ENCODE measurements around the gene TMPRSS7. TPM values are rescaled to one million over a fixed set of nuclear protein-coding genes. Genes with fewer than 3 reads are reported as not detected.
A peak's percentile ranks its signal among the peaks of the same experiment; 100 is the strongest.

The TMPRSS7 gene
- total RNA-seq, 1 donor from 2014 or later = under 0.01 TPM

GRCh38 chr3:112074616-112075497, 40.3 kb downstream of the TMPRSS7 start:
- no peak overlapping the region for H3K4me3 ChIP-seq (ENCODE audit: low read depth, low read length)
- DNase-seq (ENCODE audit: low read depth) (peak; percentile 100), FAIRE-seq (peak; percentile 18)
- TF ChIP-seq, protein P1, sequence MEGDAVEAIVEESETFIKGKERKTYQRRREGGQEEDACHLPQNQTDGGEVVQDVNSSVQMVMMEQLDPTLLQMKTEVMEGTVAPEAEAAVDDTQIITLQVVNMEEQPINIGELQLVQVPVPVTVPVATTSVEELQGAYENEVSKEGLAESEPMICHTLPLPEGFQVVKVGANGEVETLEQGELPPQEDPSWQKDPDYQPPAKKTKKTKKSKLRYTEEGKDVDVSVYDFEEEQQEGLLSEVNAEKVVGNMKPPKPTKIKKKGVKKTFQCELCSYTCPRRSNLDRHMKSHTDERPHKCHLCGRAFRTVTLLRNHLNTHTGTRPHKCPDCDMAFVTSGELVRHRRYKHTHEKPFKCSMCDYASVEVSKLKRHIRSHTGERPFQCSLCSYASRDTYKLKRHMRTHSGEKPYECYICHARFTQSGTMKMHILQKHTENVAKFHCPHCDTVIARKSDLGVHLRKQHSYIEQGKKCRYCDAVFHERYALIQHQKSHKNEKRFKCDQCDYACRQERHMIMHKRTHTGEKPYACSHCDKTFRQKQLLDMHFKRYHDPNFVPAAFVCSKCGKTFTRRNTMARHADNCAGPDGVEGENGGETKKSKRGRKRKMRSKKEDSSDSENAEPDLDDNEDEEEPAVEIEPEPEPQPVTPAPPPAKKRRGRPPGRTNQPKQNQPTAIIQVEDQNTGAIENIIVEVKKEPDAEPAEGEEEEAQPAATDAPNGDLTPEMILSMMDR (IDR thresholded peaks at IDR 0.05; ENCODE audit: insufficient read depth, low read length, severe bottlenecking) = no peak
- no peaks in the 10 kb centered on the region for H3K36me3 ChIP-seq (ENCODE audit: control insufficient read depth, insufficient read depth, low read length)
- H3K27me3 ChIP-seq (ENCODE audit: control insufficient read depth, insufficient read depth, low read length) = no peaks in the 10 kb centered on the region

DNA sequence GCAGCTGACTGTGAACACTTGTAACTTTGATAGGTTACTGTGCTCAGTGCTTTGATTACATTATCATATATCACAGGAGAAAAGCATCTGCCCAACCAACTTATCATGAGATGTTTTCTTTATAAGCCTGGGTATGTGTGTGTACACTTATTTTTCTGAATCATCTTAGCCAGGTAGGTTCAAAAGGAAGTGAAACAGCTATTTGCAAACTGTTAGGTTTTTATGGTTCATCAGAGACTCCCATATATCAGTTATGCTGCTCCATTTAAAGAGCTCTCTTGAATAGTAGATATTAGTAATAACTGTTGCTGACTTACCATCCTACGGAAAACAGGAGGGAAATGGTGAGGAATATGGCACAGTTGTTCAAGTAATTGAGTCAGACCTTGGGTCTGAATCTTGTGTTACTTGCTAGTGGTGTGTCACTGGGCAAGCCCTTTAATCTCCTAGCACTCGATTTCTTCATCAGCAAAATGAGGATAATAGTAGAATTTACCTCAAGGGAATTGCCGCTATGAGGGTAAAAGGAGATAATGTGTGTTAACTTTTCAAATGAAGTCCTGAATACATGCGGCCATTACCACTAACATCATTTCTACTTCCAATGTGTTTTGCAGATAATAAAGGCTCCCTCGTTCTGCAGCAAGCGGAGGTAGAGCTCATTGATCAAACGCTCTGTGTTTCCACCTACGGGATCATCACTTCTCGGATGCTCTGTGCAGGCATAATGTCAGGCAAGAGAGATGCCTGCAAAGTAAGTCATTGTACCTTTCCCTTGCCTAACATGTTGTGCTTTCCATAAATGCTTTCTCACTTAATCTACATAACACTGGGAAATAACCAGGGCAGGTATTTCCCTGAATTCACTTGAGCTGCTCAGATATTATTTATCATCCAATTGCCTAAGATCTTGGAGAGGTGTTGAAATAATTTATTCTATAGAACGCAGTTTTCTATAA, 43.9 kb downstream of the TMPRSS7 start:
- DNase-seq (ENCODE audit: low read depth) (peak; percentile 71), FAIRE-seq (no peak)
- no peaks in the 10 kb centered on the region for H3K36me3 ChIP-seq (ENCODE audit: control insufficient read depth, insufficient read depth, low read length)
- H3K4me3 ChIP-seq (ENCODE audit: low read depth, low read length) = no peak overlapping the region
- no peaks in the 10 kb centered on the region for H3K27me3 ChIP-seq (ENCODE audit: control insufficient read depth, insufficient read depth, low read length)
- TF ChIP-seq, protein P1 (IDR thresholded peaks at IDR 0.05; ENCODE audit: insufficient read depth, low read length, severe bottlenecking) = no peak

DNA sequence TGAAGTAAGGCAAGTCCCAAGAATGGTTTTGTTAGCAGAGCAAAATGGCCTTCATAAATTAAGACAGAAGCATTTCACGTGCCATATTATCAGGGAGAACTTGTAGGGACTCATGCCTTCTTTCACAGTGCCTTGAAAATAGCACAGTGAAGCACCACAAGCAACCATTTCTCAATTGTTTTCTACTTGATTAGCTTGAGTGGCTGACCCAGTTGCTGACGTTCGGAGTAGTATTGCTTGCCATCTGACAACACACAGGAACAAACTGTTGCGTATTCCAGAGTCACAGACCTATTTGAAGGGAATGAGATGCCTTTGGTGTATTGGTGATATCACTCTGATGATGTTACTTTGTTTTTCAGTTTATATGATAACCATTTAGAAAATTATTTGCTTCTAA, 48.7 kb downstream of the TMPRSS7 start:
- Histone ChIP-seq H3K4me3 (ENCODE audit: low read depth, low read length) (no peak overlapping the region), H3K36me3 (ENCODE audit: control insufficient read depth, insufficient read depth, low read length) (no peaks in the 10 kb centered on the region), H3K27me3 (ENCODE audit: control insufficient read depth, insufficient read depth, low read length) (no peaks in the 10 kb centered on the region)
- DNase-seq (ENCODE audit: low read depth) (no peak), FAIRE-seq (no peak)
- TF ChIP-seq, protein P1 (IDR thresholded peaks at IDR 0.05; ENCODE audit: insufficient read depth, low read length, severe bottlenecking) = no peak

- DNase-seq (ENCODE audit: low read depth) = peak; percentile 68
- peak; percentile 40 for FAIRE-seq
These were observed 50.6 kb downstream of the TMPRSS7 start for GRCh38 chr3:112084980-112085705.

GRCh38 chr3:112085735-112086075, 51.2 kb downstream of the TMPRSS7 start:
- Histone ChIP-seq H3K4me3 (ENCODE audit: low read depth, low read length) (peak overlapping the region; percentile 68), H3K36me3 (ENCODE audit: control insufficient read depth, insufficient read depth, low read length) (peaks cover 2% of the 10 kb centered on the region), H3K27me3 (ENCODE audit: control insufficient read depth, insufficient read depth, low read length) (no peaks in the 10 kb centered on the region)
- DNase-seq (ENCODE audit: low read depth) (no peak), FAIRE-seq (no peak)
- TF ChIP-seq, protein P1 (IDR thresholded peaks at IDR 0.05; ENCODE audit: insufficient read depth, low read length, severe bottlenecking) = no peak

More at GRCh38 chr3:112084980-112085705, 50.6 kb downstream of the TMPRSS7 start:
- H3K36me3 ChIP-seq (ENCODE audit: control insufficient read depth, insufficient read depth, low read length) = peaks cover 2% of the 10 kb centered on the region
- H3K4me3 ChIP-seq (ENCODE audit: low read depth, low read length) = no peak overlapping the region
- TF ChIP-seq, protein P1 (IDR thresholded peaks at IDR 0.05; ENCODE audit: insufficient read depth, low read length, severe bottlenecking) = no peak
- H3K27me3 ChIP-seq (ENCODE audit: control insufficient read depth, insufficient read depth, low read length) = no peaks in the 10 kb centered on the region

Data from bronchial epithelial cell (primary cell).